ENCODE data around the gene NRP2.

NRP2 gene

DNA sequence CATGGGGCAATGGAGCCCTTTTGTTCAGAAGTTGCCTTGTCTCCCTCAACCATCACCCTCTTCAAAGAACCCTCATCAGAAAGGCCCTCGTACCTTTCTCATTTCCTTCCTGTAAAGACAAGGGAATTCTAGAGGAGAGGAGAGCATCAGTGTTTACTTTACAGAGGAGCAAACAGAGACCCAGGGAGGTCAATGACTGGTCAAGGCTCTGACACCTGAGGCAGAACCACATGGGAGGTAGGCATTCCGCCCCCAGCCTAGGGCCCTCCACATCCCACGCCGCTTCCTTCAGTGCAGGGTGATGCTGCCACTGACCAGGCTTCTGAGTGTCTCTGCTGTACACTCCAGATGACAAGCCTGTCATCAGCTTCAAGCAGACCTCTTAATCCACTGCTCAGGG, 104.7 kb downstream of the NRP2 start:
- FAIRE-seq: no peak

GRCh38 chr2:205787761-205788160, 105.5 kb downstream of the NRP2 start:
- DNase-seq (ENCODE audit: extremely low spot score, insufficient read length, low read depth) (no peak), FAIRE-seq (no peak)

More for the DNA sequence above, 104.7 kb downstream of the NRP2 start:
- DNase-seq (ENCODE audit: extremely low spot score, insufficient read length, low read depth): no peak

DNA sequence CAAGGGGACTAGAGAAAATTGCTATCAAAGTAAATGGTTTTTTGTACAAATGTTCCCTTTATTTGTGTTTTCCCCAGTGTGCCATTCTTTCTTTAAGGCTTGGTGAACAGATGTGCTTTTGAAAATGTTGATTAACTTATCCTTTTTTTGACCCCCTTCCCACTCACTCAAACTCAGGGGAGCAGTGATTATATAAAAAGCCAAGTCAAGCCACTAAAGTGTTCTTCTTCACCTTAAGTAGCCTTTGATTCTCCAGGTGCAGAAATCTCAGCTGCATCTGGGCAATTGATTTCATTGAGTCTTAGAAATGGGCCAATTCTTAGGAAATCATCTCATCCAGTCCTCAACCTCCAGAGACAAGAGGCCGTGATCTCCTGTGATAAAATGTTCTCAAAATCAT, 107.6 kb downstream of the NRP2 start:
- FAIRE-seq: no peak

DNA sequence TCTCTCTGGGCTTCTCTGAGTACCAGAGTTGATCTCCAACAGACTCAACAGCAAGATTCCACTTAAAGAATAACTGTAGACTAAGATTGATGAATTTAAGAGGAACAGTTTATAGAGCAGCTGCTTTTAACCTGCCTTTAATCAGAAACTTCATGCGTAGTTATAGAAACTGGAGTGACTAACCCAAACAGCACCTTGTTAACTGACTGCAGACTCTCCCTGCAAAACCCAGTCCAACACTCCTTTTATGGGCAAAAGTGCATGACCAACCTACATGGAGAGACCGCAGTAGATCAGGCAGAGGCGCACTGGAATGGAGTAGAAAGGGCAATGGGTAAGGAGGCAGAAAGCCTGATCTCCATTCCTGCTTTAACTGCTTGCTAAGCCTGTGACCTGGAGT, 110.6 kb downstream of the NRP2 start:
- no peak for DNase-seq (ENCODE audit: extremely low spot score, insufficient read length, low read depth)
- no peak for FAIRE-seq

More for the DNA sequence above, 107.6 kb downstream of the NRP2 start:
- no peak for DNase-seq (ENCODE audit: extremely low spot score, insufficient read length, low read depth)

- FAIRE-seq (no peak), DNase-seq (ENCODE audit: extremely low spot score, insufficient read length, low read depth) (no peak)
Observed at GRCh38 chr2:205796805-205797313, 114.6 kb downstream of the NRP2 start.

DNA sequence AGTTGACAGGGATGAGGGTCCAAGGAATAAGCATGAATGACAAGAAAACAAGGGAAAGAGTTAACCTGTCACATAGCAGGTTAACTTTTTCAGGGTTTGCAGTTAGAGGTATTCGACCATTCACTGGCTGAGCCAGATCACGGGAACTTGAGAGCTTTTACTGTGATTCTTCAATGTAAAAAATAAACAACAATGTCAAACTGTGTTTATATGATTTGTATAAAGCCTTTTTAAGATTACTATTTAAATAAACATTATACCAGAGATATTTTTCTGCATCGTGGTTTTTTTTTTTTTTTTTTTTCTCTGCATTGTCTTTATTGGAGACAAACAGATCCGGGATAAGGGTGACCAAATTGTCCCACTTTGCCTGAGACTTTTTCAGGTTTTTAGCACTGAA, 115.6 kb downstream of the NRP2 start:
- FAIRE-seq (no peak), DNase-seq (ENCODE audit: extremely low spot score, insufficient read length, low read depth) (no peak)

DNA sequence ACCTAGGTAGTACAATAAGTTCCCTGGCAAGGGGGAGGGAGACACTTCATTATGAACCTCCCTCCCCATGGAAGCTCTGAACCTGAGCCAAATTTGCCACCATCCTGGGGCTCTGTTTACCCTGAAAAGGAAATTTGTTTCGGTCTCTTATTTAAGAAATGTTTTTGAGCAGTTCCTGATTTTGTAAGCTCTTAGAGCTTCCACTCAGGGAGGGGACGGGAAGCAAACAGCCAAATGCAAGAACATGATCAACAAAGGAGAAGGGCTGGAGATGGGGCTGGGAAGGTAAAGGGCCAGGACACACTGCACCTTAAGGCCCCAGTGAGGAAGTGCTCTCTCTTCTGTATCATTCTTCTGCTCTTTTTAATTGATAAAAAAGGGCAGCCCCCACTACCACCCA, 117.9 kb downstream of the NRP2 start:
- DNase-seq (ENCODE audit: extremely low spot score, insufficient read length, low read depth): no peak
- no peak for FAIRE-seq

- FAIRE-seq (no peak), DNase-seq (ENCODE audit: extremely low spot score, insufficient read length, low read depth) (no peak)
Observed at GRCh38 chr2:205800773-205801172, 118.5 kb downstream of the NRP2 start.

- no peak for DNase-seq (ENCODE audit: extremely low spot score, insufficient read length, low read depth)
Observed at GRCh38 chr2:205802065-205802464, 119.8 kb downstream of the NRP2 start.

DNA sequence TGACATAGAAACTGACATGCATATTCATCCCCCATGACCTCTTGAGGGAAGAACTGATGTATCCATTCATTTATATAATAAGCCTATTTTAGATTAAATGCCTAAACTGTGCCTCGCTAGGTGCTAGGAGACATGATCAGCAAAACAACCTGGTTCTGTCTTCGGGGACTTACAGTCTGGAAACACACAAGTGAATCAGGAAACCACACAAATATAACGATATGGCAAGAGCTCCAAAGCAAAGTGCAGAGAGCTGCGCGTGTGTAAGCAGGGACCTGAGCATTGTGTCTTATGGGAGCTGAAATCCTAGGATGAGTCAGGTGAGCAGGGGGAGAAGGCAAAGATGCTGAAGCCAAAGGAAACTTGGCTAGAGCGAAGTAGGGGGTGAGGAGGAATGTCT, 120.6 kb downstream of the NRP2 start:
- FAIRE-seq (no peak), DNase-seq (ENCODE audit: extremely low spot score, insufficient read length, low read depth) (no peak)

More at GRCh38 chr2:205802065-205802464, 119.8 kb downstream of the NRP2 start:
- no peak for FAIRE-seq

DNA sequence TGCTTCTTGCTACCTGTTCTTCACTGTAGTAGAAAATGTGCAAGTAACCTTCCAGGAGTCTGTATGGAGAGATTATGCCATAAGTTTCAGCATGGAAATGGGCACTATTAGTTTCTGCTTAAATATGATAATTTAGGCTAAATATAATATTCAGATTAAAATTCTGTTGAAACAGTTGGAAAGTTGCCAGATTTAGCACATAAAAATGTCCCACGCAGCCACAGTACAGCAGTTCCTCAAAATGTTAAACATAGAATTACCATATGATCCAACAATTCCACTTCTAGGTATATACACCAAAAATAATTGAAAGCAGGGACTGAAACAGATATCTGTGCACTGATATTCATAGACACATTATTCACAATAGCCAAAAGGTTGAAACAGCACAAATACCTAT, 121.2 kb downstream of the NRP2 start:
- FAIRE-seq (no peak), DNase-seq (ENCODE audit: extremely low spot score, insufficient read length, low read depth) (no peak)

- DNase-seq (ENCODE audit: extremely low spot score, insufficient read length, low read depth) (no peak), FAIRE-seq (no peak)
Observed at GRCh38 chr2:205805136-205805535, 122.8 kb downstream of the NRP2 start.

DNA sequence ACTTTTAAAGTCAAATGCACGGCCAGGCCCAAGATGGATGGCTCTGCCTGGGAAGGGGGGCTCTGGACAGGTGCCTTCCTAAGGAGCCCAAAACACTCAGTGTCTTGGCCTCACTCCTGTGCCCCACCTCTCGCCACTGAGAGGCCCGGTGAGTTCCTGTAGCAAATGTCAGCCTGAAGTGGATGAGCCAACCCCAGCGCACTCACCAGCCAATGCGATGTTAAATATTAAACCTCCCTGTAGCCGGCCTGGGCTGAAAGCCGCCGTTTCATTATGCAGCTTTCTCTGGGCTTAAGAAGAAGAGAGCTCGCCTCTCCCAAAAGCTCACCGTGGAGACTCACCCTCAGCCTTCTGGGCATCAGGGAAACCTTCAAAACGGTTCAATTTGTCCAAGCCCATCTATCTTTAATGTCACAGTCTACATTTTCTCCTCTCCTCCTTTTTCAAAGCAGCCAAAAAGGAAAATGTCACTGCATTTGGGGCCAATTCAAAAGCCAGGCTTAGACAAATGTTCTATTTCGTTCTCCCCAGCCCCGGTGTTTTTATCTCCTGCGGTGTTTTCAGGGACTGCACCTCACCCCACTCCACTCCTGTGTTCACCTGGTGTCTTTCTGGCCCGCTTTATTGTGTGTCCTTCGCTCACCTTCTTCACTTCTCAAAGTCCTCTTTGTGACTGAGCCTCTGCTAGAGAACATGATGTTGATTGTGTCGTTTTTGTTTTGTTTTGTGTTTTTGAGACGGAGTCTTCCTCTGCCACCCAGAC, 124.0 kb downstream of the NRP2 start:
- FAIRE-seq (no peak), DNase-seq (ENCODE audit: extremely low spot score, insufficient read length, low read depth) (no peak)

- DNase-seq (ENCODE audit: extremely low spot score, insufficient read length, low read depth) (no peak), FAIRE-seq (no peak)
Observed at GRCh38 chr2:205807229-205807628, 124.9 kb downstream of the NRP2 start.

DNA sequence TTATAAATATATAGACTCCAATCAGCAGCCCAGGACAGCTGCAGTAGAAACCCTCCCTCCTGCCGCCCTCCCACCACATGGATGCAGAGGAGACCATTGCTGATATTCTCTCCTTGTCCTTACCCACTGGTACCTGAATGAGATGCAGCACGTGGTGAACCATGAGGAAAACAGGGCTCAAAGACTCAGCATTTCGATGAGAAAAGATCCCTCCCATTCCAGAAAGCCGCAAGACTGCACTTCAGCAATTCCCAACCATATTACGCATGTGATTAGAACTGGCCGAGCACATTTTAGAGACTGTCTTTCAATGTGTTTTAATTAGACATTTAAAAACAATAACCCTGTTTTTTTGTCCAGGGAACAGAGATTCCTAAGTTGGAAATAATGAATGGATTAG, 125.5 kb downstream of the NRP2 start:
- FAIRE-seq: no peak
- no peak for DNase-seq (ENCODE audit: extremely low spot score, insufficient read length, low read depth)

DNA sequence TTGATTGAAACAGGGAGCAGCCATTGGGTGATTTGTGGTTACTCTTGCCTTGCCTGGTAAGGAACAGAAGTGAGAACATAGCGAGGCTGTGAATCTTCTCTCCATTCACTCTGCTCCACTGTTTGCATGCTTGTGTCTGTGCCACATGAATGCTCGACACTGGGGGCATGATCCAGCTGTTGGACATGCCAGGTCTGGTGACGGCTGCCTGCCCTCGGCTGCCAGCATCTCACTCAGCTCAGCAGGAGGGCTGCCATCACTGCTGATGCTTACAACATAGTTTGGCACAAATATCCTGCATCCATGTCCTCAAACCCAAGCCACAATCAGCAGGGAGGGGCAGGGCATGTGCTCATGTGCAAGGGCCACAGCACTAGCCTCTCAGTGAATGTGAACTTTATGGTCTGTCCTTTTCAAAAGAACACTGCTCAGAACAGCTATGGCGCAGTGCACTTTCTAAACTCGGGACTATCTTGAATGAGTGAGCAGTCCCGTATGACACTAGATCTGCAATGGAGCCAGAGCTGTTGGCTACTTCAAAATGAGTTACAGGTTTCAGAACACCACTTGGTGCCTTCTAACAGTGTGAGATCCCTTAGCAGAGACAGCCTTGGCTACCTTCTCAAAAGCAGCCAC, 126.3 kb downstream of the NRP2 start:
- FAIRE-seq: no peak
- DNase-seq (ENCODE audit: extremely low spot score, insufficient read length, low read depth): no peak

- FAIRE-seq (no peak), DNase-seq (ENCODE audit: extremely low spot score, insufficient read length, low read depth) (no peak)
Observed at GRCh38 chr2:205811387-205811786, 129.1 kb downstream of the NRP2 start.

GRCh38 chr2:205814039-205814364, 131.7 kb downstream of the NRP2 start:
- DNase-seq (ENCODE audit: extremely low spot score, insufficient read length, low read depth) (no peak), FAIRE-seq (no peak)

- no peak for FAIRE-seq
- DNase-seq (ENCODE audit: extremely low spot score, insufficient read length, low read depth): no peak
Observed at GRCh38 chr2:205815673-205816072, 133.4 kb downstream of the NRP2 start.

GRCh38 chr2:205816268-205816667, 134.0 kb downstream of the NRP2 start:
- FAIRE-seq (no peak), DNase-seq (ENCODE audit: extremely low spot score, insufficient read length, low read depth) (no peak)

GRCh38 chr2:205822579-205822978, 140.3 kb downstream of the NRP2 start:
- no peak for DNase-seq (ENCODE audit: extremely low spot score, insufficient read length, low read depth)
- no peak for FAIRE-seq
